ENCODE measurements around the gene TLCD1. TPM values are rescaled to one million over a fixed set of nuclear protein-coding genes. Genes with fewer than 3 reads are reported as not detected.

Gene TLCD1
- polyA plus RNA-seq, 1 of the 3 experiments (the other 2 are of a cell fraction) = 18.3 TPM

DNA sequence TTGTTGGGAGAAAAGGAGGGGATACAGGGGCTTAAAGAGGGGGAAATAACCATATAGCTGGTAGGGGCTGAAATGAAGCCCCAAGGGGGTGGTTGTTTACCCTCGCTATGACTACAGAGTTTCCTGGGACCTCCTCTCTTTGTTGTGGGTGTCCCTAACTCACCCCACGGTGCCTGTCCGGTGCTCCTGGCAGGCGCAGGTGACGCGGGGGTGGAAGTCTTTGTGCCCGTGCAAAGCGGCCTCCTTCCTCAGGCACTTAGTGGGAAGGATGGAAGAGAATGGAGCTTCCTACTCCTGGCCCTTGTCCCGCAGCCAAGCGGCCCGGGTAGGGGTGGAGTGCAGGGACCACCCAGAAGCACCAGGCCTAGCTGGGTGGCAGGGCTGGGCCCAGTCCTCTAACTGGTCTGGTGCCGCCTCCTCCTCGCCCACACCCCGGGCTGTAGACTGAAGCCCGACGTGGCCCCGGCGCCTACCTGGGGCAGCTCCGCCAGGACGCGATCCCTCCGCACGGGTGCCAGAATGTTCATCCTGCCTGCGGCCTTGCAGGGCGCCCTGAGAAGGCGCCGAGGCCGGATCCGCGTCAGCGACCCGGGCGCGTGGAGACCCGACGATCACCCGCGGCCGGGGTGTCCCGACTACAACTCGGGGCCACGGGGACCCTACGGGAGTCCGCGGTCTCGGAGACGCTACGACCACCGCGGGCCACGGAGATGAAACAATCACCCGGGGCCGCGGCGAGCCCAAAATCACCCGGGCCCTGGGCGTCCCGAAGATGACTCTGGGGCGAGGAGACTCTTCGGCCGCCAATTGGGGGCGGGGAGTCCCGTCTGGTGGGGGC is 9.1 kb downstream of the TLCD1 start:
- Histone ChIP-seq H4K20me1 (ENCODE audit: insufficient read depth) (peaks cover 13% of the 10 kb centered on the region), H3K9me2 (no peaks in the 10 kb centered on the region), H2AFZ (ENCODE audit: low read depth) (no peak overlapping the region), H3F3A (replicated peaks; ENCODE audit: insufficient read depth) (peaks cover 28% of the 10 kb centered on the region), H3K27ac (ENCODE audit: low read depth in 2 of 2, low read length in 1 of 2) (no peak overlapping the region), H3K9ac (no peak overlapping the region), H3K27me3 (ENCODE audit: insufficient read depth) (no peaks in the 10 kb centered on the region), H3K79me2 (ENCODE audit: insufficient read depth) (peaks cover 23% of the 10 kb centered on the region), H3K9me3 (no peaks in the 10 kb centered on the region), H3K4me3 (ENCODE audit: low read depth in 2 of 2, low read length in 1 of 2) (no peak overlapping the region), H3K4me2 (no peak overlapping the region), H3K4me1 (ENCODE audit: control insufficient read depth in 1 of 2, insufficient read depth in 2 of 2, low read depth in 1 of 2, low read length in 1 of 2) (peaks cover 0 to 5% of the 10 kb centered on the region in 2 experiments; a peak in 2 of 4 replicates), H3K36me3 (replicated peaks in 1 of 2; ENCODE audit: control insufficient read depth in 1 of 2, insufficient read depth in 2 of 2, low read length in 1 of 2) (peaks cover 9 to 18% of the 10 kb centered on the region in 2 experiments)
- POLR2A ChIA-PET = no interaction called here
- TF ChIP-seq GABPA (IDR thresholded peaks at IDR 0.05; ENCODE audit: low read depth) = no peak
- TF ChIP-seq JUND (IDR thresholded peaks at IDR 0.05) = no peak
- TF ChIP-seq, protein P1, sequence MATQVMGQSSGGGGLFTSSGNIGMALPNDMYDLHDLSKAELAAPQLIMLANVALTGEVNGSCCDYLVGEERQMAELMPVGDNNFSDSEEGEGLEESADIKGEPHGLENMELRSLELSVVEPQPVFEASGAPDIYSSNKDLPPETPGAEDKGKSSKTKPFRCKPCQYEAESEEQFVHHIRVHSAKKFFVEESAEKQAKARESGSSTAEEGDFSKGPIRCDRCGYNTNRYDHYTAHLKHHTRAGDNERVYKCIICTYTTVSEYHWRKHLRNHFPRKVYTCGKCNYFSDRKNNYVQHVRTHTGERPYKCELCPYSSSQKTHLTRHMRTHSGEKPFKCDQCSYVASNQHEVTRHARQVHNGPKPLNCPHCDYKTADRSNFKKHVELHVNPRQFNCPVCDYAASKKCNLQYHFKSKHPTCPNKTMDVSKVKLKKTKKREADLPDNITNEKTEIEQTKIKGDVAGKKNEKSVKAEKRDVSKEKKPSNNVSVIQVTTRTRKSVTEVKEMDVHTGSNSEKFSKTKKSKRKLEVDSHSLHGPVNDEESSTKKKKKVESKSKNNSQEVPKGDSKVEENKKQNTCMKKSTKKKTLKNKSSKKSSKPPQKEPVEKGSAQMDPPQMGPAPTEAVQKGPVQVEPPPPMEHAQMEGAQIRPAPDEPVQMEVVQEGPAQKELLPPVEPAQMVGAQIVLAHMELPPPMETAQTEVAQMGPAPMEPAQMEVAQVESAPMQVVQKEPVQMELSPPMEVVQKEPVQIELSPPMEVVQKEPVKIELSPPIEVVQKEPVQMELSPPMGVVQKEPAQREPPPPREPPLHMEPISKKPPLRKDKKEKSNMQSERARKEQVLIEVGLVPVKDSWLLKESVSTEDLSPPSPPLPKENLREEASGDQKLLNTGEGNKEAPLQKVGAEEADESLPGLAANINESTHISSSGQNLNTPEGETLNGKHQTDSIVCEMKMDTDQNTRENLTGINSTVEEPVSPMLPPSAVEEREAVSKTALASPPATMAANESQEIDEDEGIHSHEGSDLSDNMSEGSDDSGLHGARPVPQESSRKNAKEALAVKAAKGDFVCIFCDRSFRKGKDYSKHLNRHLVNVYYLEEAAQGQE (IDR thresholded peaks at IDR 0.05; ENCODE audit: low read depth, low read length) = no peak
- no peak for TF ChIP-seq MEF2A (IDR thresholded peaks at IDR 0.05; ENCODE audit: borderline replicate concordance, low read depth)
- TF ChIP-seq TAF1 (IDR thresholded peaks at IDR 0.05; ENCODE audit: borderline replicate concordance, low read depth, low read length) = no peak
- TF ChIP-seq FOSL2 (IDR thresholded peaks at IDR 0.05; ENCODE audit: borderline replicate concordance, low read depth) = no peak
- TF ChIP-seq, protein P2, sequence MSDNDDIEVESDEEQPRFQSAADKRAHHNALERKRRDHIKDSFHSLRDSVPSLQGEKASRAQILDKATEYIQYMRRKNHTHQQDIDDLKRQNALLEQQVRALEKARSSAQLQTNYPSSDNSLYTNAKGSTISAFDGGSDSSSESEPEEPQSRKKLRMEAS (IDR thresholded peaks at IDR 0.05; ENCODE audit: low read depth) = no peak
- TF ChIP-seq, protein P3, sequence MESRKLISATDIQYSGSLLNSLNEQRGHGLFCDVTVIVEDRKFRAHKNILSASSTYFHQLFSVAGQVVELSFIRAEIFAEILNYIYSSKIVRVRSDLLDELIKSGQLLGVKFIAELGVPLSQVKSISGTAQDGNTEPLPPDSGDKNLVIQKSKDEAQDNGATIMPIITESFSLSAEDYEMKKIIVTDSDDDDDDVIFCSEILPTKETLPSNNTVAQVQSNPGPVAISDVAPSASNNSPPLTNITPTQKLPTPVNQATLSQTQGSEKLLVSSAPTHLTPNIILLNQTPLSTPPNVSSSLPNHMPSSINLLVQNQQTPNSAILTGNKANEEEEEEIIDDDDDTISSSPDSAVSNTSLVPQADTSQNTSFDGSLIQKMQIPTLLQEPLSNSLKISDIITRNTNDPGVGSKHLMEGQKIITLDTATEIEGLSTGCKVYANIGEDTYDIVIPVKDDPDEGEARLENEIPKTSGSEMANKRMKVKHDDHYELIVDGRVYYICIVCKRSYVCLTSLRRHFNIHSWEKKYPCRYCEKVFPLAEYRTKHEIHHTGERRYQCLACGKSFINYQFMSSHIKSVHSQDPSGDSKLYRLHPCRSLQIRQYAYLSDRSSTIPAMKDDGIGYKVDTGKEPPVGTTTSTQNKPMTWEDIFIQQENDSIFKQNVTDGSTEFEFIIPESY (IDR thresholded peaks at IDR 0.05; ENCODE audit: borderline replicate concordance, low read depth) = no peak
- TF ChIP-seq NRF1 (IDR thresholded peaks at IDR 0.05; ENCODE audit: low read depth, low read length) = no peak
- no peak for TF ChIP-seq EZH2phosphoT487 (IDR thresholded peaks at IDR 0.05; ENCODE audit: borderline replicate concordance, low read depth)
- no peak for TF ChIP-seq RFX5 (IDR thresholded peaks at IDR 0.05; ENCODE audit: low read length)
- TF ChIP-seq FOXM1 (IDR thresholded peaks at IDR 0.05; ENCODE audit: low read depth) = no peak
- no peak for TF ChIP-seq YY1 (IDR thresholded peaks at IDR 0.05; ENCODE audit: low read depth)
- no peak for TF ChIP-seq GATA2 (CRISPR knock-in tag; IDR thresholded peaks at IDR 0.05)
- no peak for TF ChIP-seq RCOR1 (IDR thresholded peaks at IDR 0.05; ENCODE audit: low read length)
- TF ChIP-seq NFIC (IDR thresholded peaks at IDR 0.05; ENCODE audit: borderline replicate concordance) = no peak
- TF ChIP-seq ELF1 (IDR thresholded peaks at IDR 0.05) = no peak
- TF ChIP-seq, protein P4, sequence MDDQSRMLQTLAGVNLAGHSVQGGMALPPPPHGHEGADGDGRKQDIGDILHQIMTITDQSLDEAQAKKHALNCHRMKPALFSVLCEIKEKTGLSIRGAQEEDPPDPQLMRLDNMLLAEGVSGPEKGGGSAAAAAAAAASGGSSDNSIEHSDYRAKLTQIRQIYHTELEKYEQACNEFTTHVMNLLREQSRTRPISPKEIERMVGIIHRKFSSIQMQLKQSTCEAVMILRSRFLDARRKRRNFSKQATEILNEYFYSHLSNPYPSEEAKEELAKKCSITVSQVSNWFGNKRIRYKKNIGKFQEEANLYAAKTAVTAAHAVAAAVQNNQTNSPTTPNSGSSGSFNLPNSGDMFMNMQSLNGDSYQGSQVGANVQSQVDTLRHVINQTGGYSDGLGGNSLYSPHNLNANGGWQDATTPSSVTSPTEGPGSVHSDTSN (IDR thresholded peaks at IDR 0.05) = no peak
- CTCF ChIA-PET = interaction anchor here (1.5 kb wide), 2 partner anchors 9 to 47 kb away, joined by 3 to 12 read pairs; partner anchors contain the start of gene TLCD1
- no peak for DNase-seq
- 85% methylated on average over 49 of the region's 63 CpGs for WGBS (ENCODE audit: low lambda C conversion rate)

Measured in SK-N-SH (cell line).